Measurements from ENCODE around the gene ATG14.
A peak's percentile ranks its signal among the peaks of the same experiment; 100 is the strongest.
"Not testable (repeated sequence)": the region's sequence is repeated elsewhere in the genome, so short reads cannot be mapped to it uniquely, and the experiment has no call there.

The ATG14 gene

GRCh38 chr14:55411426-55412389, at the start of gene ATG14:
Gene ATG14, minus strand, starts transcription at chr14:55411830. Its CDS starts 8 bp downstream, at chr14:55411822.
- peak; percentile 50 for DNase-seq

GRCh38 chr14:55458800-55459515, 47.3 kb upstream of the ATG14 start:
- no peak for DNase-seq

GRCh38 chr14:55457496-55457895, 45.9 kb upstream of the ATG14 start:
- DNase-seq: no peak

GRCh38 chr14:55456411-55456810, 44.8 kb upstream of the ATG14 start:
- DNase-seq: not testable (repeated sequence)

DNA sequence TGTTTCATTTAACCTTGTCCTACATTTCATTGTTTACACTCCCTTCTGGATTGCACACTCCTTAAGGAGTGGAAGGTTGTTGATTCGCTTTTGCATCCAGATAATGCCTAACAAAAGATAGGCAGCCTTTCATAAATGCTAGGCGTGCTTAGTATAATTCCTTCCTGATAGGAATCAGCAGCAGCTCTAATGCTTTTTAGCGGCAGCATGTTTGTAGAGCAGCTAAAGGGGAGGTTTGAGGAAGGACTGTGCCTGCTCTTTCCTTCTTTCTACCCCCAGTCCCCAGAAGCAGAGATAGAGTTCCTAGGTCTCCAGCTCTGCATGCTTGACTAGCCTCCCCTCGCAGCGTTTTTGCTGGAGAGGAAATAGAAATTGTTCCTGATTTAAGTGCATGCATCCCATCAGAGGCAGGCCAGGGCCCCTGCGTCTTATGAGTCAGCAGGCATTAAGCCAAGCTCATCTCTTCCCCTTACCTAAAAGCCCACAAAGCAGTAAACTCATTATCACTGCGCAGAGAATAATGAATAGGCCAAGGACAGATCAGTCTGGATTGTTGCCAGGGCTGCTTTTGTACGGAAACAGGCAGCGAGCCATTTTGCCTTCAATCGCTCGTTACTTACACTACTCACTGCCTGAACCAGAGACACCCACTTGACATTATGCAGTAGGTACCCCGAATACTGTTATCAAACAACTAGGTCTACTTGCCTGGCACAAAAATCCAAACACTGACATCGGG, 42.8 kb upstream of the ATG14 start:
- DNase-seq: peak; percentile 96

- no peak for DNase-seq
Observed at GRCh38 chr14:55451950-55452349, 40.3 kb upstream of the ATG14 start.

- DNase-seq: no peak
Observed at GRCh38 chr14:55451398-55451797, 39.8 kb upstream of the ATG14 start.

DNA sequence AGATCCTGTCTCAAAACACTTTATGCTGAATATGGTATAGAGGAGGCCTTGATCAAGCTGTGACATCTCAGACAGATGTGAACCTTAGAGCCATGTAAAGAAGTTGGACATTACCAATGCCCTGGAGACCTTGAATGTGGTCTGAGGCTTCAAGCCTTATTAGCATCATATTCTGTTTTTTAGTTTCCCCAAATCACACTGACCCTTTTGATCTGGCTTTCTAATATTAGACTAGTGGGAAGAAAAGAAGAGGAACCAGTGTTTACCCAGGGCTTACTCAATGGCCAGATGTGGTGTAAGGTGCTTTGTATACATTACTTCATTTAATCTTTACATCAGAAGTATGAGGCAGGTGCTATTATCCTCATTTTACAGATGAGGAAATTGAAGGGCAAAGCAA, 39.4 kb upstream of the ATG14 start:
- DNase-seq: no peak

- DNase-seq: no peak
Observed at GRCh38 chr14:55450539-55450938, 38.9 kb upstream of the ATG14 start.

DNA sequence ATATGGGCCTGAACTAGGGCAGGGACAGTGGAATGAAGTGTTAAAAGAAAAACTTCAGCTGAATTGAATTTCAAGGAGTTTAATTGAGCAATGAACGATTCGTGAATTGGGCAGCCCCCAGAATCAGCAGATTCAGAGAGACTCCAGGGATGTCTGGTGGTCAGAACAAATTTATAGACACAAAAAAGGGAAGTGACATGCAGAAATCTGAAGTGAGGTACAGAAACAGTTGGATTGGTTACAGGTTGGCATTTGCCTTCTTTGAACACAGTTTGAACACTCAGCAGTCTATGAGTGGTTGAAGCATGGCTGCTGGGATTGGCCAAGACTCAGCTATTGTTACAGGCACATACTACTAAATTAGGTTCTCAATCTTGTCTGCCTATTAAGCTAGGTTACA, 38.5 kb upstream of the ATG14 start:
- no peak for DNase-seq

GRCh38 chr14:55449116-55449515, 37.5 kb upstream of the ATG14 start:
- DNase-seq: no peak

DNA sequence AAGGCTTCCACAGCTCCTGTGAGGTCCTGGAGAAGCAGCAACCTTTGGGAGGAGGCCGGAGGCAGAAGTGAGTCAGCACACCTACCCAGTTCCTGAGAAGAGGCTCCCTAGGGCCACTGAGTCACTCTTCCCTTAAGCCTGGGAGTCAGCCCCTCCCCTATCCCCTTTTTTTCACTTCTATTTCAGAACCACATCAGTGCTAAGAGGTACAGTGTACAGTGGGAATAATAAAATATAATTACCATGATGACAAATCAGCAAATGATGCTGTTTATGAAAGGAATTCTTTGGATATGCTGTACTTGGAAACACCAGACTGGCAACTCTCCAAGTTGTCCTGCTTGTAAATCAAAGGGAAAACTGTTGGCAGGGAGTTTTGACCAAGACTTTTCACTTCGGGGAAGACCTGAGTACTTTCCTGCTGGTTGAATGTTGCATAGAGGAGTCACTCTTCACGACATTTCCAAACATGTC, 36.5 kb upstream of the ATG14 start:
- no peak for DNase-seq

- DNase-seq: no peak
Observed at GRCh38 chr14:55446833-55447232, 35.2 kb upstream of the ATG14 start.

GRCh38 chr14:55446127-55446736, 34.6 kb upstream of the ATG14 start:
- DNase-seq: peak; percentile 48

GRCh38 chr14:55441286-55441685, 29.7 kb upstream of the ATG14 start:
- DNase-seq: no peak

- DNase-seq: no peak
Observed at GRCh38 chr14:55440385-55440784, 28.8 kb upstream of the ATG14 start, which contains the start of gene TBPL2. Gene TBPL2, minus strand, starts transcription at chr14:55440616. Its CDS starts 167 bp downstream, at chr14:55440449.

- no peak for DNase-seq
Observed at GRCh38 chr14:55438066-55438683, 26.5 kb upstream of the ATG14 start.

DNA sequence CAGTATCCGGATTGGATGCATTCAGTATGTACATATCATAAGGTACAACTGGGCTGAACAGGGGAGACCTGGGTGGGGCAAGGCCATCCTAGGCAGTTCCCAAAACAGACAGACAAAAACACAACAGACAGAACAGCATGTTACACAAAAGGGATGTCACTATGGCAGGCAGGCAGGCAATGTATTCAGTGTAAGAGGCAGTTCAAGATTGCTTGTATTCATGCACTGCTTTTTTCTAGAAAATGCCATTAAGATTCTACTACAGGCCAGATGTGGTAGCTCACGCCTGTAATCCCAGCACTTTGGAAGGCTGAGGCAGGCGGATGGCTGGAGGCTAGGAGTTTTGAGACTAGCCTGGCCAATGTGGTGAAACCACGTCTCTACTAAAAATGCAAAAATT, 25.3 kb upstream of the ATG14 start:
- DNase-seq: no peak

GRCh38 chr14:55436519-55436918, 24.9 kb upstream of the ATG14 start:
- DNase-seq: no peak

- DNase-seq: no peak
Observed at GRCh38 chr14:55434805-55435174, 23.2 kb upstream of the ATG14 start.

DNA sequence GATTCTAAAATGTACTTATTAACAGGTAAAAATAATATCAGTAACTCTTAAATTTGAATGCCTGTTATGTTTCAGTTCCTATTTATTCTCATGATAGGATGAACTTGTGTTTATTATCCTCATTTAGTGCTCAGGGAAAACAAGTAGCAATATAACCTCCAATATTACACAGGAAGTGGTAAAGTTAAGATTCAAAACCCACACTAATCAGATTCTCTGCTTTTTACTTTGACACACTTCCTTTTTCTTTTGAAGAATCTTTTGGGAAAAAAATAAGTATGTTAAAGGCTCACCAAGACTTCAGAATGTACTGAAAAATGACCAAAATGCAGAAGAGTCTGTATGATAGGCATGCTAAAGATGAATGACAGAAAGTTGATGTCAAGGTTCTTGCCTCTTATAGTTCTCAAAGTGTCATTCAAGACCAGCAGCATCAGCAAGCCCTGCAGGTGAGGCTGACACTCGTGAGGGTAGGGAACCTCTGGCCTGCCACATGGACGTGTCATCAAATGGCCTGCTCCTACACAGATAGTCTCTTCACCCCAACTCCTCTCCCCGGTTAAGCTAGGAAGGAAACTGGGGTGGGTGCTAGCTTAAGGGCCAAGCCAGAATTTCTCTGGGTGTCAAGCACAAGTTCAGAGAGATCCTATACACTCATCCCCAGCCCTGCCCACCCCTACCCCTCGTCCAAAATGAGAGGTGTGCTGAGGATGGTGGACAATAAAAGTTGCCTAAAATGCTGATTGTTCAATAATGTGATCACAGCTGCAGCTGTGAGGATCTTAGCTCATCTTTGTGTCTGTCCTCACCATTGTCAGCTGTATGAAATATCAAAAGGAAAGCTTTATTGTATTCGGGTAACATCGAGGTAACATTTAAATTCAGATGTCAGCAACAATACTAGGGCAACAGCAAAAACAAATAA, 22.5 kb upstream of the ATG14 start:
- no peak for DNase-seq

Data from DMS153 (cell line).